HepG2 (cell line): ENCODE results near the gene HORMAD2. TPM values are rescaled to one million over a fixed set of nuclear protein-coding genes. Genes with fewer than 3 reads are reported as not detected.

ENCODE experiments used
- ATAC-seq: fragments of 200-7000 bp; cut with Tn5 transposase; 3 replicates; pipeline ENCODE4 v1.9.1; 2020; ENCODE audit warnings: mild to moderate bottlenecking, moderate library complexity
- BruUV-seq: library from RNA; stranded (reverse); fragments of 400-500 nt; replicated peaks from 2 replicates; lab custom pipeline; 2021; lab: Mats Ljungman, UMichigan
- CTCF ChIA-PET: fragments of 300-600 bp; formaldehyde crosslinking; extraction: SDS; loops from one replicate; lab custom pipeline; 2021; ENCODE audit warnings: low total read pairs, inconsistent platforms, low intra/inter-chr PET ratio; lab: Yijun Ruan, JAX
- POLR2A ChIA-PET: fragments of 350-600 bp; sonication (Branson Sonifier 250); formaldehyde crosslinking; loops from one replicate; lab custom pipeline; 2020; ENCODE audit warnings: antibody characterized with exemption, inconsistent platforms; lab: Yijun Ruan, JAX
- DNase-seq: peaks from one replicate; pipeline ENCODE4 v3.0.0-alpha.2; 2015; ENCODE audit warnings: low spot score
- FAIRE-seq: peaks from 3 replicates; lab custom pipeline; 2011; peaks lifted over from hg19 to GRCh38; lab: Jason Lieb, UNC
- H2AFZ ChIP-seq: one replicate; pipeline ENCODE4 v1.6.1; 2011; ENCODE audit warnings: low read length, inconsistent platforms
- H3K27ac ChIP-seq: fragments of 300-600 bp; 3 replicates; pipeline ENCODE4 v1.8.0; 2011; ENCODE audit warnings: mixed run types, mild to moderate bottlenecking, mixed read lengths, low read length, inconsistent platforms; ENCODE audit not compliant: insufficient read depth; ENCODE audit errors: extremely low read length
- H3K27me3 ChIP-seq, 2 experiments: fragments of 200-600 bp in 1 of 2; 2 replicates in 1 of 2; 3 replicates in 1 of 2; pipeline versions ENCODE4 v1.6.0 to v1.8.0; 2011; ENCODE audit warnings: low read length in 2 of 2, mild to moderate bottlenecking in 2 of 2, moderate library complexity in 2 of 2, inconsistent platforms in 1 of 2; ENCODE audit not compliant: insufficient read depth in 2 of 2, control insufficient read depth in 1 of 2
- H3K36me3 ChIP-seq, 2 experiments: fragments of 200-600 bp in 1 of 2; replicated peaks in 1 of 2; 2 replicates in 1 of 2; 3 replicates in 1 of 2; pipeline versions ENCODE4 v1.5.1 to v1.8.0; 2011; ENCODE audit warnings: low read length in 2 of 2, inconsistent platforms in 1 of 2; ENCODE audit not compliant: insufficient read depth in 2 of 2, control insufficient read depth in 1 of 2
- H3K4me1 ChIP-seq: 2 replicates; pipeline ENCODE4 v1.5.1; 2012; ENCODE audit warnings: low read length, inconsistent platforms; ENCODE audit not compliant: insufficient read depth
- H3K4me2 ChIP-seq: 2 replicates; pipeline ENCODE4 v1.6.0; 2011; ENCODE audit warnings: low read depth, low read length, inconsistent platforms
- H3K4me3 ChIP-seq, 3 experiments: fragments of 200-600 bp in 1 of 3; sonication (generic), shearing (Covaris generic) in 1 of 3; replicated peaks in 1 of 3; 2 replicates each; pipeline ENCODE4 v1.5.1; 2011 to 2016; ENCODE audit warnings: low read length in 3 of 3, inconsistent platforms in 2 of 3, low read depth in 2 of 3, mild to moderate bottlenecking in 2 of 3, control low read depth in 1 of 3, mixed read lengths in 1 of 3; ENCODE audit not compliant: insufficient read depth in 1 of 3
- H3K79me2 ChIP-seq: one replicate; pipeline ENCODE4 v1.6.1; 2011; ENCODE audit warnings: low read length, inconsistent platforms; ENCODE audit not compliant: insufficient read depth
- H3K9ac ChIP-seq: 2 replicates; pipeline ENCODE4 v1.6.0; 2011; ENCODE audit warnings: mild to moderate bottlenecking, low read depth, low read length, inconsistent platforms; ENCODE audit not compliant: insufficient read depth
- H3K9me3 ChIP-seq: 2 replicates; pipeline ENCODE4 v1.5.1; 2012; ENCODE audit warnings: mild to moderate bottlenecking, low read length
- H4K20me1 ChIP-seq: 2 replicates; pipeline ENCODE4 v1.6.0; 2011; ENCODE audit warnings: inconsistent platforms, mild to moderate bottlenecking, low read length, moderate library complexity; ENCODE audit not compliant: insufficient read depth
- AHR ChIP-seq: IDR thresholded peaks from 2 replicates; pipeline ENCODE4 v1.6.1; 2018; ENCODE audit warnings: missing genetic modification reagents, missing compliant biosample characterization
- BRCA1 ChIP-seq: sonication (generic); formaldehyde crosslinking; IDR thresholded peaks from 2 replicates; pipeline ENCODE4 v1.4.0; 2020; ENCODE audit warnings: missing genetic modification reagents
- CEBPG ChIP-seq: IDR thresholded peaks from 2 replicates; pipeline ENCODE4 v1.6.1; 2016
- EEA1 ChIP-seq: sonication (generic); formaldehyde crosslinking; IDR thresholded peaks from 2 replicates; pipeline ENCODE4 v1.5.1; 2020; ENCODE audit warnings: mild to moderate bottlenecking, missing genetic modification reagents, borderline replicate concordance
- FOXA3 ChIP-seq: IDR thresholded peaks from 2 replicates; pipeline ENCODE4 v1.6.1; 2016; ENCODE audit warnings: missing genetic modification reagents, missing compliant biosample characterization
- GLI4 ChIP-seq: sonication (generic); formaldehyde crosslinking; IDR thresholded peaks from 2 replicates; pipeline ENCODE4 v1.5.1; 2020; ENCODE audit warnings: missing genetic modification reagents, mild to moderate bottlenecking, moderate library complexity, borderline replicate concordance
- HDAC2 ChIP-seq: sonication (generic); formaldehyde crosslinking; IDR thresholded peaks from 2 replicates; pipeline ENCODE4 v1.4.0; 2020; ENCODE audit warnings: missing genetic modification reagents
- HINFP ChIP-seq: sonication (generic); formaldehyde crosslinking; IDR thresholded peaks from 2 replicates; pipeline ENCODE4 v1.4.0; 2020; ENCODE audit warnings: low read depth, mild to moderate bottlenecking, missing genetic modification reagents
- HNRNPUL1 ChIP-seq: fragments of 200-400 bp; formaldehyde crosslinking; IDR thresholded peaks from 2 replicates; pipeline ENCODE4 v1.6.1; 2017; ENCODE audit warnings: low read depth, mild to moderate bottlenecking, low read length, moderate library complexity
- KLF12 ChIP-seq: sonication (generic); formaldehyde crosslinking; IDR thresholded peaks from 2 replicates; pipeline ENCODE4 v1.4.0; 2020; ENCODE audit warnings: missing genetic modification reagents, borderline replicate concordance
- ZEB1 ChIP-seq: IDR thresholded peaks from 2 replicates; pipeline ENCODE4 v1.6.1; 2012; ENCODE audit warnings: mild to moderate bottlenecking, low read depth, inconsistent platforms; ENCODE audit not compliant: insufficient replicate concordance
- ZNF136 ChIP-seq: sonication (generic); formaldehyde crosslinking; IDR thresholded peaks from 2 replicates; pipeline ENCODE4 v1.8.1; 2022; ENCODE audit warnings: low read depth, mild to moderate bottlenecking, moderate library complexity, missing genetic modification reagents
- ZNF224 ChIP-seq: sonication (generic); formaldehyde crosslinking; IDR thresholded peaks from 2 replicates; pipeline ENCODE4 v1.5.0; 2020; ENCODE audit warnings: mild to moderate bottlenecking, missing genetic modification reagents
- ZNF350 ChIP-seq: sonication (generic); formaldehyde crosslinking; IDR thresholded peaks from 2 replicates; pipeline ENCODE4 v1.4.0; 2020; ENCODE audit warnings: mild to moderate bottlenecking, low read depth, missing genetic modification reagents, borderline replicate concordance
- ZNF629 ChIP-seq: sonication (generic); formaldehyde crosslinking; conservative IDR thresholded peaks from 2 replicates; pipeline ENCODE4 v1.5.0; 2020; ENCODE audit warnings: missing genetic modification reagents
- ZNF879 ChIP-seq: sonication (generic); formaldehyde crosslinking; IDR thresholded peaks from 2 replicates; pipeline ENCODE4 v1.8.1; 2023; ENCODE audit warnings: missing genetic modification reagents
- WGBS: methylation state at CpG from one replicate; pipeline ENCODE4 v1.1.6; 2017; ENCODE audit warnings: low lambda C conversion rate; 5-methylcytosine and 5-hydroxymethylcytosine counted together
- in situ Hi-C: cut with HindIII; loops from 2 replicates; pipeline ENCODE4 v1.10.0; 2017; ENCODE audit warnings: low pct_unique_long_range_greater_than_20kb; ENCODE audit not compliant: extremely low pct_ligation_motif_present
- intact Hi-C: fragments of 100-400 bp; cut with micrococcal nuclease; formaldehyde crosslinking; loops from one replicate; pipeline ENCODE4 v1.10.0; 2022; ENCODE audit not compliant: unreplicated experiment
- polyA plus RNA-seq, 8 experiments: library from polyadenylated mRNA; depleted of rRNA in 3 of 8; stranded (reverse) in 7 of 8; unstranded in 1 of 8; fragments of >200 nt; fragmentation: Illumina TruSeq in 4 of 8; extraction: Trizol in 4 of 8; gene quantifications; 2 replicates each; pipeline versions ENCODE4 v1.2.1 to v1.2.3, GENCODE V29; 2011 to 2016; ENCODE audit warnings: low read depth in 4 of 8, missing spikeins in 1 of 8, mixed read lengths in 1 of 8; ENCODE audit not compliant: insufficient read depth in 1 of 8
- total RNA-seq, 5 experiments: library from RNA; depleted of rRNA; stranded (reverse); fragments of >200 nt; fragmentation: Illumina TruSeq; extraction: Trizol; gene quantifications; 2 replicates each; pipeline ENCODE4 v1.2.3, GENCODE V29; 2016; ENCODE audit warnings: low read depth in 1 of 5
- TF ChIP-seq, protein P1 (sequence below): IDR thresholded peaks from 2 replicates; pipeline ENCODE4 v1.6.1; 2016; ENCODE audit warnings: missing compliant biosample characterization, missing genetic modification reagents, borderline replicate concordance

HORMAD2 gene
- total and polyA plus RNA-seq, 2 of the 13 experiments (the other 11 are each of a cell fraction or from before 2014, with no cell fraction given), result not detected

DNA sequence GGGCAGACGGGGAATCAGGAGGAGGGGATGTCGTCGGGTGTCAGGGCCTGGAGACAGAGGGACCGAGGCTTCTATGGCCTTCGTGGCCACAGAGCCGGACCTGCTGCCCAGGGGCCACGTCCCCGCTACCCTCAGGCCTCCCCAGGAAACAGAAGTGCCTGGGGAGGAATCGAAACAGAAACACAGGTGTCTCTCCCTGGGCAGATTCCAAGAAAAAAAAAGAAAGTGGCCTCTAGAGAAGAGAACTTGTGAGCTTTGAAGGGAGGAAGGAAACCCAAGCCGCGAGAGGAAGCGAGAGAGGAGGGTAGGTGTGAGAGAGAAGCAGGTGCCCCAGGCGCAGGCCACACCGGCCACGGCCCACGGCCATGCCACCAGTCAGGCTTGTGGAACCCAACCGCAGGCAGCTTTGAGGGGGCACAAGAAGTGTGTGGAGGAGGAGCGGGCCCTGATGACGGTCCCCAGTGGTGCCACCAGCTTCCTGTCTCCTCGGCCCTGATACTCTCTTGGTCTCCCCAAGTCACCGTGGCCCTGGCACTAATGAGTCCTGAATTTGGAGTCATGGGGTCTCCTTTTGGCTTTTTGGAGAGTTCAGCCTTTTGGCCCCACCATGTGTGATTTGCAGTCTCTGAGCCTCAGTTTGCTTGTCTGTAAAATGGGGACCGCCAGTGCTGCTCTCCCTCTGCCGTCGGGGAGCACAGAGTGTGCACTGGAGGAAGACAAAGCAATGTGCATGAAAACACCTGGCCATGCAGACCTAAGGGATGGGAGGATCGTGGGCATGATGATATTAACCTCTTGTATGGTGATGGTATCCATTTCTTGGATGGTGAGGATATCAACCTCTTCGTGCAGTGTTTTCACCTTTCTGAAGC, 141.1 kb downstream of the HORMAD2 start:
- WGBS, result 52% methylated on average over 26 of the region's 26 CpGs
- H3K27ac ChIP-seq, result no peak overlapping the region
- H2AFZ ChIP-seq, result no peak overlapping the region
- H3K4me3 ChIP-seq, result no peak overlapping the region
- no peak for FAIRE-seq
- POLR2A ChIA-PET, result interaction anchor here (1.5 kb wide), 1 partner anchor 13 kb away, joined by 4 read pairs; no protein-coding TSS in a partner anchor
- TF ChIP-seq ZNF629 (CRISPR knock-in tag) (peak; percentile 68; the same call in 1 of the 2 replicates), ZNF224 (no peak)
- H3K36me3 ChIP-seq, result no peaks in the 10 kb centered on the region
- H3K79me2 ChIP-seq, result no peaks in the 10 kb centered on the region
- ATAC-seq, result no peak
- in situ Hi-C loops (no loop called here), intact Hi-C loops (no loop called here)
- H3K9me3 ChIP-seq, result no peaks in the 10 kb centered on the region
- H3K27me3 ChIP-seq, result peaks cover 5 to 39% of the 10 kb centered on the region in 2 experiments; a peak in 4 of 5 replicates
- H3K4me2 ChIP-seq, result 0 out of 2 replicates have a peak overlapping the region, but pooled peaks have one; percentile 2
- no peak overlapping the region for H3K9ac ChIP-seq
- no TSS peak for BruUV-seq
- CTCF ChIA-PET, result no interaction called here
- no peaks in the 10 kb centered on the region for H4K20me1 ChIP-seq
- peaks cover 56% of the 10 kb centered on the region for H3K4me1 ChIP-seq
- no peak for DNase-seq

DNA sequence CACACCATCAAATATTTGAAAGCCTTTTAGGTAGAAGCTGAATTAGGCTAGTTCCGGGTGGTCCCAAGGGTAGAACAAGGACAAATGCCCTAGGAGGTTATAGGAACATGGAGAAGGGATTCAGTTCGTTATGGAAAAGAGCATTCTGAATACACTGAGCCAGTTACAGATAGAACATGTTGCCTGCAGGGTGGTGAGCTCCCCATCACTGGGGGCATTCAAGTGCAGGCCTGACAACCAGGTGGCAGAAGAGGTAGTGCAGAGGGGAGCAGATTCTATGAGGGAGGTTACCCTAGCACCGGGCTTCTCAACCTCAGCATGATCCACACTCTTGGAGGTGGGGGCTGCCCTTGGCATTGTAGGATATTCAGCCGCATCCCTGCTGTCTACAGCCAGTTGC, 142.1 kb downstream of the HORMAD2 start:
- no peaks in the 10 kb centered on the region for H3K9me3 ChIP-seq
- H3K27me3 ChIP-seq, result peaks cover 7 to 45% of the 10 kb centered on the region in 2 experiments; a peak in 4 of 5 replicates
- intact Hi-C loops, result no loop called here
- no peak overlapping the region for H3K27ac ChIP-seq
- in situ Hi-C loops, result no loop called here
- no peak overlapping the region for H3K9ac ChIP-seq
- POLR2A ChIA-PET, result no interaction called here
- H4K20me1 ChIP-seq, result no peaks in the 10 kb centered on the region
- H3K79me2 ChIP-seq, result no peaks in the 10 kb centered on the region
- BruUV-seq, result no TSS peak
- FAIRE-seq (no peak), ATAC-seq (no peak), DNase-seq (no peak)
- H3K4me3 ChIP-seq, result no peak overlapping the region
- H3K4me1 ChIP-seq, result peaks cover 65% of the 10 kb centered on the region
- H3K36me3 ChIP-seq, result no peaks in the 10 kb centered on the region
- 52% methylated on average over 4 of the region's 4 CpGs for WGBS
- CTCF ChIA-PET, result no interaction called here
- no peak overlapping the region for H3K4me2 ChIP-seq
- H2AFZ ChIP-seq, result no peak overlapping the region
- TF ChIP-seq GLI4 (no peak), EEA1 (CRISPR knock-in tag) (no peak), ZNF136 (CRISPR knock-in tag) (no peak), KLF12 (CRISPR knock-in tag) (no peak), FOXA3 (CRISPR knock-in tag) (no peak), HDAC2 (no peak), ZNF879 (CRISPR knock-in tag) (no peak), ZEB1 (no peak), AHR (no peak), BRCA1 (CRISPR knock-in tag) (no peak), HINFP (no peak), HNRNPUL1 (no peak), ZNF350 (CRISPR knock-in tag) (no peak), CEBPG (CRISPR knock-in tag) (no peak)
- TF ChIP-seq, protein P1, sequence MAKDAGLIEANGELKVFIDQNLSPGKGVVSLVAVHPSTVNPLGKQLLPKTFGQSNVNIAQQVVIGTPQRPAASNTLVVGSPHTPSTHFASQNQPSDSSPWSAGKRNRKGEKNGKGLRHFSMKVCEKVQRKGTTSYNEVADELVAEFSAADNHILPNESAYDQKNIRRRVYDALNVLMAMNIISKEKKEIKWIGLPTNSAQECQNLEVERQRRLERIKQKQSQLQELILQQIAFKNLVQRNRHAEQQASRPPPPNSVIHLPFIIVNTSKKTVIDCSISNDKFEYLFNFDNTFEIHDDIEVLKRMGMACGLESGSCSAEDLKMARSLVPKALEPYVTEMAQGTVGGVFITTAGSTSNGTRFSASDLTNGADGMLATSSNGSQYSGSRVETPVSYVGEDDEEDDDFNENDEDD (CRISPR knock-in tag), result no peak
